ENCODE results near the gene ADGRD1.

Gene ADGRD1

DNA sequence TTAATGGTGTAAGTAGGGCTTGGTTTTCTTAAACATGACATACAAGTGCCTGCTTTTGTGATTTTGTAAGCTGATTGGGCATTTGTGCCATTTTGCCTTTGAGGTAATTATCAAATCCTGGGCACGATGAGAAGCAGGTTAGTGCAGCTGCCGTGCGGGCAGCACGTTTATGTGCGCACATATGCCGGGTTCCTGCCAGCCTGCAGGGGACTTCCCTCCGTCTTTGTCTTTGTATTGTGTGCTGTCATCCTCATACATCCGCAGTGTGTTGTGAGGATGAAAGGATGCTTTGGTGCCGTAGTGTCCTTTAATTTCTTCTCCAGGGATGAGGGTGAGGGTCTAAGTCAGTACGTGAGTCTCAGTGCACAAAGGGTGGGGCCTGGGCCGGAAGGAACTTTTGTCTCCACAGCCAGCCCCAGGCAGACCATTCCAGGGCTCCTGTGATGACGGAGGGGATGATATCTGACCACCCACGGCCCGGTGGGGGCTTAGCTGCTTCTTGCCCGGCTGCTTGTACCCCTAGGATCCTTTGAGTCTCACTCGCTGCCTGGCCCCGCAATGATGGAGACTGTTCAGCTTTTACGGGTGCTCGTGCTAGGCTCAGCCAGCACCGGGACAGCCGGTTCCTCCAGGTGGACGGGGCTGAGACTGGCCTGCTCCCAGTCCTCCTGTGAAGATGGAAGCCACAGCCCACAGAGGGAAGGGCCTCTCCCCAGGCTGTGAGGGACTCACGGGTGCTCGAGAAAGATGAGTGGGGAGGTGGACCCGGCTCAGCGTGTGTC lies 54.6 kb downstream of the ADGRD1 start:
- DNase-seq = no peak

DNA sequence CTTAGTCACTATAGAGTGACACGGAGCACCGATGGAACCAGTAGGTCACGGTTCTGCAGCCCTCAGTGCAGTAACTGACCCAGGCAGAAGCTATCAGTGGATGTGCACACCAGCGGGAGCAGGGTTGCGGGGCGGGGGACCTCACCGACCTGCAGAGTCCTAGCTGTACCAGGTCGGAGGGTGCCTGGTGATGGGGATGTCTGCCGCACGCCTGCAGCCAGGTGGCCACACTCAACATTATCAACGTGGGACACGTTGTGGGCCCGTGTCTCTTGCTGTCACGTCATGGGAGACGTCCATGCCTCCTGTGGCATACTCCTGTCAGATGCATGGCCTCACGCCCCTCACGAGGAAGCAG lies 55.2 kb downstream of the ADGRD1 start:
- no peak for DNase-seq

DNA sequence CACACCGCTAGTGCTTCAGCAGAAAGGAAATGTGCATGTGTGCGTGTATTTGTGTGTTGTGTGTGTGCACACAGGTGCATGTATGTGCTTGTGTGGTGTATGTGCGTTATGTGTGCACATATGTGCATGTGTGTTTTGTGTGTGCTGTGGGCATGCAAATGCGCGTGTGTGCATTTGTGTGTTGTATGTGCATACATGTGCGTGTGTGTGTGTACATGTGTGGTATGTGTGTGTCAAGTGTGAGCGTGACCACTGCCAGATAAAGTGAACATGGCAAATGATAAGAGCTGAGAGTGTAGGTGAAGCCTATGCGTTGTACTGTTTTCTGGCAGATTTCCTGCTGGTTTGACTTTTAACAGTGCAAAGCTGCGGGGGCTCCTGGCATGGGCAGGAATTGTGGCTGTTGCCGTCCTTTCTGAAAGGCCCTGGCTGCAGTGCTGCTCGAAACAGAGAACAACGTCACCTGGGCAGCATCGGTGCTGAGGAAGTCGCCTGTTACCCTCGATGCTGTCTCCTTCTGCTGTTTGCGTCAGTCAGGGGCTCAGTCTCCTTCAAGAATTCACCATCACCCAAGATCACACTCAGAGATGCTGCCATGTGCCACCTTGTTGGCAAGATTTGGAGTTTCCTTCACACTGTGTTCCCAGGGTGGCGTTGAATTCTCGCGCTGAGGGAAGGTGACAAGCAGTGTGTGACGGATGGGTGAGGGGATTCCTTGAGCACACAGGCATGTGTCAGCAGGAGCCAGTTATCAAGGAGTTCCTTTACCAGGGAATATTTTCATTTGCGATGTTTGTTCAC lies 56.1 kb downstream of the ADGRD1 start:
- no peak for DNase-seq

GRCh38 chr12:131010396-131011131 lies 56.9 kb downstream of the ADGRD1 start:
- no peak for DNase-seq

DNA sequence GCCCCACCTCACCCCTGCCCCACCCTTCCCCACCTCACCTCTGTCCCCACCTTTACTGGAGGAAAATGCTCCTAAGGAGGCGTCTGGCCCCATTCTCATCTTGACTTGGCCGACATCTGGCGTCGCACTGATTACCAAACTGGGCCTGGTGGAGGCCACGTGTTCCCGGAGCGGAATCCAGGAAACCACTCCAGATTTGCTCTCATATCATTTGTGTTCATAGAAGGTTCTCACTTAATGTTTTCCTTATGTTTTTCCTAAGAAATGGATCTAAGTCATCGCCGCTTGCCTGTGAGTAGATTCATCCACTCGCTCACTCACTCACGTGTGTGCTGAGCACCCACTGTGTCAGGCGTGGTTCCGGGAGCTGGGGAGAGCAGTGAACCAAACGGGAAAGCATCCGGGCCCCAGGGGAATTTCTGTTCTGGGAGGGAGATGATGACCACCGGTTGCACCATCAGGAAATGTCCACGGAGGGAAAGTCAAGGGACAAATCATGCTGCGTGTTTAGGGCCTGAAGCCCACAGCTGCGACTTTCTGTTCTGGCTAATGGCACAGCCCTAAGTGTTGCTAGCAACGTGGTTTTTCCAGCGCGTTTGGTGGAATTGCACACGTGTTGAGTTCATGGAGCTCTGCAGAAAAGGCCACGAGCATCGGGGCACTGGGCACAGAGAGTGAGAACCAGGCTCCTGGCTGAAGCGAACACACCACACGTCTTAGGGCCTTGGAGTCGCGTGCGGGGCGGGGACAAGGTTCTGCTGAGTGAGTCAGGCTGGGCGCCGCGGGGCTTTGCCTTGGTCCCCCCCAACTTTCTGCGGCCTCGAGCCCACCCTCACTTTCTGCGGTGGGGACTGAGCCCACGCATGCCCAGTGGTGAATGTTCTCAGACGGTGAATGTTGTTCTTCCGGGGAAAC lies 57.7 kb downstream of the ADGRD1 start:
- no peak for DNase-seq

- no peak for DNase-seq
Measured at GRCh38 chr12:131012279-131013069, 58.8 kb downstream of the ADGRD1 start.

GRCh38 chr12:131013118-131013517 lies 59.4 kb downstream of the ADGRD1 start:
- no peak for DNase-seq

DNA sequence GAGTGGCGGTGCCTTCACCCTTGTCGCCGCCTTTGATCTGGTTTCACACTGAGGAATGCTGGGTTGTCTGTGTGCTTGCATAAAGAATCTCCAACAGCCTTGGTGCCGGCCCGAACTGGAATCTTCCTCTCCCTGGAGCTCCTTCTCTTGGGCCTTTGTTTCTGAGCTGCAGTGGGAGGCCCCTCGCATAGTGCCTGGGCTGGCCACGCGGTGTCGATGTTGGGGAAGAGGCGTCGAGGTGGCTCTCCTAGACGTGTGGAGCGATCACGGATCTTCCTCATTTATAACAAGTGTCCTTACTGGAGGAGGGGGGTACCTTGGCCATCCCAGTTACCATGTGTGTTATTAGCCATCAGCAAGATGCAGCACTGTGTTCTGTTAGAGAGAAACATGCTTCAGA lies 60.6 kb downstream of the ADGRD1 start:
- DNase-seq = no peak

DNA sequence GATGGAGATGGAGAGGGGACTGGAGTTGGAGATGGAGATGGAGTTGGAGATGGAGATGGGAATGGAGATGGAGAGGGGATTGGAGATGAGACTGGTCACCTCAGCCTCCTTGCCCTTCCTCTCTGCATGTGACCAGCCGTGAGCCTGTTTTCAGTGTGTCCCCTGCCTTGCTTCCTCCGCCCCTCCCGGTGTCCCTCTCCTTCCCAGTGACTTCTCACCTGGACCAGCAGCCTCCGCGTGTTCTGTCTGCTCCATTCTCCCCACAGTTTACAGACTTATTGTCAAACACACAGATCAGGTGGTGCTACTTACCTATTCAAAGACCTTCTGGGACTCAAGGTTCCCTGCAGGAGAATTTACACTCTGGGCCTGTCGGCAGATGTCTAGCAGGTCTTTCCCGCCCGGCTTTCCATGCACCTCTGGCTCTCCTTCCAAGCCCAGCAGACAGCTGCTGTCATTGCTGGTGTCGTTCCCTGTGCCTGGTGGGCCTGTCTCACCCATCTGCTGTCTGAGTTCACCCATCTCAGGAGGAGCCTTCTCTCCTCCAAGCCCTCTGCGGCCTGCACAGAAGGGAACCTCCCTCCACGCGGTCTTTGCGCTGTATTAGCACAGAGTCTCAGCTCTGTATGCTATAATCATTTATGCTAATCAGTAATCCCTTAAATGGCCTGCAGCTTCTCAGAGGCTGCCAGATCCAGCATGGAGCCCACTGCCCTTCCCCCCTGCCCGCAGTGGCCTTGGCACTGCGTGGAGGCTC lies 62.1 kb downstream of the ADGRD1 start:
- no peak for DNase-seq

- DNase-seq = no peak
Measured at GRCh38 chr12:131017477-131017991, 63.8 kb downstream of the ADGRD1 start.

- no peak for DNase-seq
Measured at GRCh38 chr12:131018019-131018620, 64.4 kb downstream of the ADGRD1 start.

DNA sequence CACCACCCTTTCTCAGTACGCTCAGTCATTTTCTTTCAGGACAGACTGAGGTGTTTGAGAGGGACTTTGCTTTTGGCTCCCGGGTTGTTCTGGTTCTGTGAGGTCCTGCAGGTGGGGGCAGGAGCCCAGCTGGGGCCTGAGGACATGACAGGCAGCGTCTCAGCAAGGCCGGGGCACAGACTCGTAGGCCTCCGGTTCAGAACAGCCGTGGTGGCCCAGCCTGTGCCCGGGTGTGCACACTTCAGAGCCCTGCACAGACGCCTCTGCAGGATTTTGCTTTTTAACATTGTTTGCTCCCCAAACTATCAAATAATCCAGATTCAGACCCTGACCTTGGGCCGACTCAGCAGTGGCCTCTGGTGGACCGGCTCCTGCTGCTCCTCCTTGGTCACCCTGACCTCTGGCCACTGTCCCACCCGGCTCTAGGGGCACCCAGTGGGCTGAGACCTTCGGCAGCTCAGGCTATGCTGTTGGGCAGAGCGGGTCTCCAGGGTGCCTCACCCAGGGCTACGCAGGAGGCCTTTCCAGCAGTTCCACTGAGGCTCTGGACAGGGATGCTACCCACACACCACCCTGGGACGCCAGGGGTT lies 65.2 kb downstream of the ADGRD1 start:
- no peak for DNase-seq

GRCh38 chr12:131020326-131021153 lies 66.8 kb downstream of the ADGRD1 start:
- no peak for DNase-seq

DNA sequence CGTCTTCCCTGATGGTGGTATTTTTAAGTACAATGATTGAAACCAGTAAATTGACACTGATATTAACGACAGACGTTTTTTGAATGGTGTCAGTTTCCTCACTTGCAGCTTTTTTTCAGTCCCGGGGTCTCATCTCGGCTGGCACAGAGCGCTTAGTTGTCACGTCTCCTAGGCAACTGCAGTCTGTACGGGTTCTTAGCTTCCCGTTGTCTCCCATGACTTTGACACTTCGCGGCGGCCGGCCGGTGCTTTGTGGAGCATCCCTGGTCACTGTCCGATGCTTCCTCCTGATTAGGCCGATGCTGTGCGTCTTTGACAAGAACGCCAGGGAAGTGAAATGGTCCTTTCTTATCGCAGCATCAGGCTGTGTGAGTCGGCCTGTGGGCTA lies 67.4 kb downstream of the ADGRD1 start:
- no peak for DNase-seq

DNA sequence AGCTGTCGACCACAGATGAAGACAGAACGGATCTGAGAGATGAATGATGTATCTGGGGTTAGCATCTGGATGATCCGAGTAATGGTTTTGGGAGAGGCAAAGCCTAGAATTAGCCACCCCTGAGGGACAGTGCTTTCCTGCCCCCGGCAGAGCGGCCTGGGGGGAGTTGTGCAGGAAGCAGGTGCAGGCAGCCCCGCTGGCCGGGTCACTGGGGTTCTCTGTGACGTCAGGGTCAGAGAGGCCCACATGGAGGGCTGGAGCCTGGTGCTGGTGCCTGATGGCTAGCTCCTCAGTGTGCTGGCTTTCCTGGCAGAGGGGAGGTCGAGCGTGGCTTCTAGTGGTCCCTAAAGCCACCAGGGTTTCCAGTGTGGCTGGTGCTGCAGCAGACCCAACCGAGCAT lies 70.3 kb downstream of the ADGRD1 start:
- no peak for DNase-seq

- no peak for DNase-seq
Measured at GRCh38 chr12:131024721-131025120, 71.0 kb downstream of the ADGRD1 start.

DNA sequence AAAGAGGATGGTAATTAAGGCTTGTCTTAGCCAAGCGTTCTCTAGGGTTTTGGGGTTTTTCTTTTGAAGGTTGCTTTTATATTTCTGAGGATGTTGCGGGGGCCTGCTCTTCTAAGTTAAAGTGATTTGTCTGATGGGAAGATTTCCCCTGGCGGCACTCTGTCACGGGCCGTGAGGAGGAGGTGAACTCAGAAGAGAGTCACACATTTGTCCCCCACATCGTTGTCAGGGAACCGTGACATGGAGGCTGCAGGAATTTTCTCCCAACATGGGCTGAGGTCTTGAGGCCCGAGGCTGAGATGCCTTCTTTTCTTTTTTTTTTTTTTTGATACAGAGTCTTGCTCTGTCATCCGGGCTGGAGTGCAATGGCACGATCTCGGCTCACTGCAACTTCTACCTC lies 71.5 kb downstream of the ADGRD1 start:
- DNase-seq = no peak

DNA sequence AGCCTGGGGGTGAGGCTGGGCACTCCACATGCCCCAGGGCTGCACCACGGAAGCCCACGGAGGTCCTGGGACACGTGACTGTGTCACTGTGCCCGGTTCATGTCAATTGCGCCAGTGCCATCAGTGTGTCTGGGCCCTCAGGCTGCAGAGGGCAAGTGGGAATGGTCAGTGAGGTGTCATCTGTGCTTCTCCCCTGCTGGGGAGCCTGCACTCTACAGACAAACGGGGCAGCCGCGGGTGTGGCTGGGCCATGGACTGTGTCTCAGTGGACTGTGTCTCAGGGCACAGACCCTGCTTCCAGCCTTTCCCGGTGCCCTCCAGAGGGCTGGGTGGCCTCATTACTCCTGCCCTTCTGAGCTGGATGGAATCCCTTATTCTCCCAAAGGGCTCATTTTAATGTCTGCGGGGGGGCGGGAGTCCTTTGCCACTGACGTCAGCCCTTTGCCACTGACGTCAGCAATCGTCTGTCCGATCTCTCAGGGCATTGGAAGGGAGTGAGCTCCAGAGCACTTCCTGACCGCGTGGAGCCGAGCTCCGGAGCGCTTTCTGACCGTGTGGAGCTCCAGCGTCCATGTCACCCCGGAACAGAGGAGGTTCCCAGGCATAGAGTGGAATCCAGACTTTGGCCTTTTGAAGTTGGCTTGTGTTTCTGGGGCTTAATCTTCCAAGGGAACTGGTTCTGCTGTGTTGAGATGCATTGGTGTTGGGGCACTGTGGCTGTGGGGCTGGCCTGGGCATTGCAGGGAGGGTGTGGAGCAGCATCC lies 72.4 kb downstream of the ADGRD1 start:
- no peak for DNase-seq

Data from inflammatory macrophage treated with lipopolysaccharide for 4 hours (primary cell).